CD4-positive, CD25-positive, alpha-beta regulatory T cell (primary cell): ENCODE data around the gene F2RL2. TPM values are rescaled to one million over a fixed set of nuclear protein-coding genes. Genes with fewer than 3 reads are reported as not detected.

Experiments
- ATAC-seq, 2 donors: fragments of 150-1000 bp; cut with Tn5 transposase; one replicate each; pipeline ENCODE4 v1.10.0; 2021; ENCODE audit warnings: low read depth in 2 of 2, moderate number of reproducible peaks in 2 of 2, moderate library complexity in 1 of 2
- DNase-seq, 3 donors: peaks; one replicate each; pipeline versions ENCODE4 v3.0.0 to v3.0.0-alpha.2; 2012 to 2022; ENCODE audit warnings: mixed read lengths in 1 of 3
- H3K27ac ChIP-seq: one replicate; pipeline ENCODE4 v1.7.0; 2013; ENCODE audit warnings: mild to moderate bottlenecking, low read length; ENCODE audit not compliant: insufficient read depth, poor library complexity, severe bottlenecking
- H3K27me3 ChIP-seq: one replicate; pipeline ENCODE4 v1.7.0; 2013; ENCODE audit warnings: low read length; ENCODE audit not compliant: control insufficient read depth, insufficient read depth
- H3K36me3 ChIP-seq: one replicate; pipeline ENCODE4 v1.7.0; 2013; ENCODE audit warnings: mild to moderate bottlenecking, low read length, moderate library complexity; ENCODE audit not compliant: control insufficient read depth, insufficient read depth
- H3K4me1 ChIP-seq: 2 replicates; pipeline ENCODE4 v1.7.0; 2013; ENCODE audit warnings: mild to moderate bottlenecking, low read length; ENCODE audit not compliant: insufficient read depth, control insufficient read depth, poor library complexity, severe bottlenecking
- H3K4me3 ChIP-seq: one replicate; pipeline ENCODE4 v1.7.0; 2013; ENCODE audit warnings: low read depth, mild to moderate bottlenecking, low read length, moderate library complexity
- H3K9me3 ChIP-seq, 2 experiments: 1 replicate in 1 of 2; 2 replicates in 1 of 2; pipeline ENCODE4 v1.7.0; 2013; ENCODE audit warnings: low read length in 2 of 2, mild to moderate bottlenecking in 1 of 2, moderate library complexity in 1 of 2; ENCODE audit not compliant: control insufficient read depth in 2 of 2
- H3K27ac Mint-ChIP-seq, 3 donors: one replicate each; pipeline ENCODE4 v1.8.0; 2020 to 2022; ENCODE audit warnings: mild to moderate bottlenecking in 3 of 3, mixed read lengths in 3 of 3, moderate library complexity in 2 of 3
- H3K27me3 Mint-ChIP-seq: one replicate; pipeline ENCODE4 v1.8.0; 2022; ENCODE audit warnings: mild to moderate bottlenecking, mixed read lengths
- H3K36me3 Mint-ChIP-seq: one replicate; pipeline ENCODE4 v1.8.0; 2020; ENCODE audit warnings: mixed read lengths
- H3K4me1 Mint-ChIP-seq, 4 donors: one replicate each; pipeline ENCODE4 v1.8.0; 2020 to 2022; ENCODE audit warnings: mixed read lengths in 4 of 4, mild to moderate bottlenecking in 1 of 4
- H3K4me3 Mint-ChIP-seq, 4 donors: one replicate each; pipeline ENCODE4 v1.8.0; 2020 to 2022; ENCODE audit warnings: mild to moderate bottlenecking in 4 of 4, mixed read lengths in 4 of 4, moderate library complexity in 3 of 4
- H3K9me3 Mint-ChIP-seq, 7 donors: one replicate each; pipeline ENCODE4 v1.8.0; 2020 to 2022; ENCODE audit warnings: mixed read lengths in 7 of 7, mild to moderate bottlenecking in 3 of 7, moderate library complexity in 2 of 7
- polyA plus RNA-seq, 4 donors: library from polyadenylated mRNA; unstranded; fragments of 300-500 nt; fragmentation: Illumina TruSeq; gene quantifications; one replicate each; pipeline ENCODE4 v1.2.3, GENCODE V29; 2021
- total RNA-seq: library from RNA; stranded (reverse); gene quantifications from one replicate; pipeline ENCODE4 v1.2.3, GENCODE V29; 2022

F2RL2 gene, protein sequence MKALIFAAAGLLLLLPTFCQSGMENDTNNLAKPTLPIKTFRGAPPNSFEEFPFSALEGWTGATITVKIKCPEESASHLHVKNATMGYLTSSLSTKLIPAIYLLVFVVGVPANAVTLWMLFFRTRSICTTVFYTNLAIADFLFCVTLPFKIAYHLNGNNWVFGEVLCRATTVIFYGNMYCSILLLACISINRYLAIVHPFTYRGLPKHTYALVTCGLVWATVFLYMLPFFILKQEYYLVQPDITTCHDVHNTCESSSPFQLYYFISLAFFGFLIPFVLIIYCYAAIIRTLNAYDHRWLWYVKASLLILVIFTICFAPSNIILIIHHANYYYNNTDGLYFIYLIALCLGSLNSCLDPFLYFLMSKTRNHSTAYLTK
- total RNA-seq (not detected), polyA plus RNA-seq (1 to 10 TPM in 1 of 4 donors, under 1 TPM in 3; 0.77 to 1.6 (median 0.83) TPM)

DNA sequence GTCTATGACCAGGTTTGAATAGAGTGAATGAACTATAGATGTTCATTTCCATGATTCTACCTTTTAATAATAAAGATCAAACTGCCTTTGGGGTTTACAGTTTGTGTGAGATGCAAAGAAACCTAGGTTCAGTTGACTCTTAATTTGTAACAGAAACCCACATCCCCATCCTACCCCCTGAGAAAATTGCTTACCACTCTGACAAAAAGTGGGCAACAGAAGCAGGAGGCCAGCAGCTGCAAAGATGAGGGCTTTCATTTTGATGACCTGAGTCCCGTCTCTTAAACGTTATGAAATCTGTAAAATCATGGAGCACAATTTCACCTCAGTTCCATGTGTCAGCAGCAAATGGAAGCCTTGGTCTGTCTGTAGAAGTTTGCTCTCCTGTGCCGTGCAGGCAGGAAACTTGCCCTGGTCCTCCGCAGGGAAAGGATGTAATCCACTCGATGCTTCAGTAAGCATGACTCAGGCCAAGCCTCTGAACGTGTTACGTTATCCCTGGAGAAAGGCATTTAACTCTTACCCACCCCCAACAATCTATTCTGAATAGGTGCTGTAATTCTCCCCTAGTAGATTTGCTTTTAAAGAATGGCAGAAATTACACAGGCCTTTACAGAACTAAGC, at the start of gene F2RL2:
Gene F2RL2, minus strand, starts transcription at position 431 of the 624 bp plus-strand sequence. Its CDS starts 173 bp downstream, at position 258.
- H3K9me3 ChIP-seq, result no peaks in the 10 kb centered on the region
- Mint-ChIP-seq H3K4me1 (peaks cover 0 to 26% (median 20%) of the 10 kb centered on the region in 4 donors), H3K4me3 (no peak within 1 kb of the TSS), H3K9me3 (peaks cover 0 to 1% (median 0%) of the 10 kb centered on the region in 7 donors), H3K36me3 (peaks cover 47% of the 10 kb centered on the region), H3K27ac (peak within 1 kb of the TSS in 1 of 3 donors; percentile 32), H3K27me3 (no peaks in the 10 kb centered on the region)
- H3K4me1 ChIP-seq, result no peaks in the 10 kb centered on the region
- DNase-seq (no peak), ATAC-seq (no peak)
- no peak within 1 kb of the TSS for H3K4me3 ChIP-seq
- no peak within 1 kb of the TSS for H3K27ac ChIP-seq
- no peaks in the 10 kb centered on the region for H3K27me3 ChIP-seq
- peaks cover 42% of the 10 kb centered on the region for H3K36me3 ChIP-seq

DNA sequence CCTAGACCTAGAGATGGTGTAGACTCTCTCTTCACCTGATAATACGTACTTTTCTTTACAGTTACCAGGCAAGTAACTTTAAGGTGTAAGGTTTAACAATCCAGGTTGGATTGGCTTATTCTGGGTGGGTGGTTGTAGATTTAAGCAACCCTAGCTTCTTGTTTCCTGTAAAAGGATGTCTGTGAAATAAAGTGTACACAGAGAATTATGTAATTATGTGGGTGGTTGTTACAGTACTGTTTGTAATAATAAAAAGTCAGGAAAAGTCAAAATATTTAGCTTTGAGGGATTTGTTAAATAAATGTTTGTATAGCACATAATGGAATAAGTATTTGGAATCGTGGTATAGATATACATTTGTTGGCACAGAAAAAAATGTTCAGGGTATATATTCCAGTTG, 49.0 kb upstream of the F2RL2 start:
- Mint-ChIP-seq H3K4me1 (peaks cover 0 to 7% (median 1%) of the 10 kb centered on the region in 4 donors), H3K27me3 (no peaks in the 10 kb centered on the region), H3K9me3 (peaks cover 0 to 3% (median 0%) of the 10 kb centered on the region in 7 donors), H3K4me3 (no peak overlapping the region), H3K36me3 (peaks cover 77% of the 10 kb centered on the region), H3K27ac (peak overlapping the region in 1 of 3 donors; percentile 15)
- no peak for DNase-seq
- Histone ChIP-seq H3K4me3 (no peak overlapping the region), H3K27ac (no peak overlapping the region), H3K4me1 (no peaks in the 10 kb centered on the region), H3K27me3 (no peaks in the 10 kb centered on the region), H3K36me3 (peaks cover 86% of the 10 kb centered on the region), H3K9me3 (no peaks in the 10 kb centered on the region)
- no peak for ATAC-seq

DNA sequence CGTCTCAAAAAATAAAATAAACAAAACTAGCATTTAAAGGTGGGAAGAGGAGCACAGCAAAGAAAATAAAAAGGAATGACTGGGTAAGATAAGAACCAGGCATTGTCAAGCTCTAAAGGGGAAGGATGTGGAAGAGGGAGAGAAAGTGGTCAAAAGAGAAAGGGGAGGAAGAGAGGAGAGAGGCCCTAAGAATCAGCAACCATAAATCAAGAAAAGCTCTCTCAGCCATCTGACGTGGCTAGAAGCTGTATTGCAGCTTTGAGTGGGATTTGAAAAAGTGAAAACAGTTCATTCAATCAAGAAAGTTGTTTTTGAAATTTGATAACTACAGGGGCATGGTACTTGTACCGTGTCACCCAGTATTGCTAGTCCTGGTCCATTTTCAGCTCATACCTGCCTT, 47.3 kb upstream of the F2RL2 start:
- Mint-ChIP-seq H3K9me3 (peaks cover 0 to 3% (median 0%) of the 10 kb centered on the region in 7 donors), H3K27me3 (no peaks in the 10 kb centered on the region), H3K4me1 (no peaks in the 10 kb centered on the region), H3K4me3 (no peak overlapping the region), H3K27ac (no peak overlapping the region), H3K36me3 (peaks cover 72% of the 10 kb centered on the region)
- no peaks in the 10 kb centered on the region for H3K9me3 ChIP-seq
- DNase-seq (no peak), ATAC-seq (no peak)
- peaks cover 88% of the 10 kb centered on the region for H3K36me3 ChIP-seq
- no peak overlapping the region for H3K27ac ChIP-seq
- H3K27me3 ChIP-seq, result no peaks in the 10 kb centered on the region
- H3K4me3 ChIP-seq, result no peak overlapping the region
- no peaks in the 10 kb centered on the region for H3K4me1 ChIP-seq

DNA sequence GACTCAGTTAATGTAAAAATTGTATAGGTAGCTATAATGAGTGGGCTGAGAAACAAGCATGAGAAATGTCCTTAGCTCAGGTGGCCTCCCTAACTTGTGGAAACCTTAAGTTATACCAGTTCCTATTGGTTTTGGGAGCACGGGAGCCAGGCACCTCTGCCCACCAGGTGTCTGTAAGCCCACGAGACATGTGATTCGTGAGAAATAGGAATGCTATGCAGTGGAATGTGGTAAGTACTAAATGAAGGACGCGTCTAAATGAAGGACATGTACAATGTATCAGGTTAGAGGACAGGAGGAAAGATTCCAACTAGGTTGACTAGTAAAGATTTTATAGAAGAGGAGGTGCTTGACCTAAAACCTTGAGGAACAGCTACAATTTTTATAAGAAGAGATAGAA, 46.0 kb upstream of the F2RL2 start:
- Histone ChIP-seq H3K9me3 (no peaks in the 10 kb centered on the region), H3K4me1 (no peaks in the 10 kb centered on the region), H3K27me3 (no peaks in the 10 kb centered on the region), H3K36me3 (peaks cover 87% of the 10 kb centered on the region), H3K4me3 (no peak overlapping the region), H3K27ac (no peak overlapping the region)
- Mint-ChIP-seq H3K27me3 (no peaks in the 10 kb centered on the region), H3K4me1 (no peaks in the 10 kb centered on the region), H3K36me3 (peaks cover 72% of the 10 kb centered on the region), H3K27ac (peak overlapping the region in 2 of 3 donors; percentile 1 to 89), H3K4me3 (no peak overlapping the region), H3K9me3 (peaks cover 0 to 3% (median 0%) of the 10 kb centered on the region in 7 donors)
- ATAC-seq, result no peak
- DNase-seq, result no peak

DNA sequence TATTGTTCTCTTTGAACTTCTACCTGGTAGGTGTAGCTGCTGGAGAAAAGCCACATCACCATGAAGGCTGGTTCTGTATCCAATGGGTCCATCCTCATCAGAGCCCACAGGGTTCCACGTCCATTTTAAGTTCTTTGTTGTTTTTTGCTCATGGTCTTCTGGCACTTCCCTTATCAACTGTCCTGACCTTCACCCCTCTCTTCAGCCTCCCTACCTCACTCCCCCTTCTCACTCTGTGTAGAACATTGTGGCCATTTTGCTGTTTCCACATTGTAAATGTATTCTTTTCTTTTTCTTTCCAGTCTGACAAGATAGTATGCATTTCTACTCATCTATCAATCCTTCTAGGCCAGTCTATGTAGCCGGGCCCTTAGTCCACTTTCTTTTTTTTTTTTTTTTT, 44.3 kb upstream of the F2RL2 start:
- Mint-ChIP-seq H3K27me3 (no peaks in the 10 kb centered on the region), H3K9me3 (peaks cover 0 to 3% (median 0%) of the 10 kb centered on the region in 7 donors), H3K36me3 (peaks cover 74% of the 10 kb centered on the region), H3K27ac (peak overlapping the region in 1 of 3 donors; percentile 29), H3K4me3 (no peak overlapping the region), H3K4me1 (peaks cover 0 to 4% (median 2%) of the 10 kb centered on the region in 4 donors)
- no peaks in the 10 kb centered on the region for H3K9me3 ChIP-seq
- no peaks in the 10 kb centered on the region for H3K27me3 ChIP-seq
- DNase-seq, result no peak
- ATAC-seq, result no peak
- peaks cover 87% of the 10 kb centered on the region for H3K36me3 ChIP-seq
- no peak overlapping the region for H3K4me3 ChIP-seq
- no peaks in the 10 kb centered on the region for H3K4me1 ChIP-seq
- no peak overlapping the region for H3K27ac ChIP-seq

DNA sequence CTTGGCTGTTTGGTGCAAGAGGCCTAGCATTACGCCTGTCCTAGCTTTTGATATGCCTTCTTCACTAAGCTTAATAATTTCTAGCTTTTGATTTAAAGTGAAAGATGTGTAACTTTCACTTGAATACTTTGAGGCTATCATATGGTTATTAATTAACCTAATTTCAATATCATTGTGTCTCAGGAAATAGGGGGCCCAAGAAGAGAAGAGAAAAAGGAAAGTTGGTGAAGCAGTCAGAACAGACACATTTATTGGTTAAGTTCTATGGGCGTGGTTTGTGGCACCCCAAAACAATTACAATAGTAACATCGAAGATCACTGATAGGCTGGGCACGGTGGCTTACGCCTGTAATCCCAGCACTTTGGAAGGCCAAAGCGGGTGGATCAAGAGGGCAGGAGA, 40.9 kb upstream of the F2RL2 start:
- H3K27me3 Mint-ChIP-seq, result no peaks in the 10 kb centered on the region
- DNase-seq (no peak), ATAC-seq (no peak)
- H3K4me1 Mint-ChIP-seq, result peaks cover 0 to 13% (median 3%) of the 10 kb centered on the region in 4 donors
- Histone ChIP-seq H3K27ac (no peak overlapping the region), H3K4me3 (no peak overlapping the region), H3K36me3 (peaks cover 90% of the 10 kb centered on the region), H3K9me3 (no peaks in the 10 kb centered on the region), H3K4me1 (no peaks in the 10 kb centered on the region), H3K27me3 (no peaks in the 10 kb centered on the region)
- peaks cover 0 to under 1% (median 0%) of the 10 kb centered on the region in 7 donors for H3K9me3 Mint-ChIP-seq
- H3K36me3 Mint-ChIP-seq, result peaks cover 69% of the 10 kb centered on the region
- H3K27ac Mint-ChIP-seq, result peak overlapping the region in 2 of 3 donors; percentile 2 to 45
- no peak overlapping the region for H3K4me3 Mint-ChIP-seq

GRCh38 chr5:76663573-76663972, 40.4 kb upstream of the F2RL2 start:
- Histone ChIP-seq H3K27me3 (no peaks in the 10 kb centered on the region), H3K9me3 (no peaks in the 10 kb centered on the region), H3K4me3 (no peak overlapping the region), H3K27ac (no peak overlapping the region), H3K4me1 (no peaks in the 10 kb centered on the region), H3K36me3 (peaks cover 90% of the 10 kb centered on the region)
- Mint-ChIP-seq H3K27ac (no peak overlapping the region), H3K36me3 (peaks cover 67% of the 10 kb centered on the region), H3K27me3 (no peaks in the 10 kb centered on the region), H3K9me3 (no peaks in the 10 kb centered on the region), H3K4me3 (no peak overlapping the region), H3K4me1 (peaks cover 0 to 13% (median 3%) of the 10 kb centered on the region in 4 donors)
- no peak for ATAC-seq
- no peak for DNase-seq
